Stimulated activated CD4-positive, alpha-beta T cell treated with anti-CD3 and anti-CD28 coated beads, Interleukin-15, amount 100 ng/mL, for 48 hours (primary cell): ENCODE results near the gene HOXB1.
"Not testable (repeated sequence)": the region's sequence is repeated elsewhere in the genome, so short reads cannot be mapped to it uniquely, and the experiment has no call there.

Experiments used
- DNase-seq, 2 donors: peaks; one replicate each; pipeline ENCODE4 v3.0.0-alpha.2; 2020; ENCODE audit warnings: low read depth in 2 of 2

Gene HOXB1

GRCh38 chr17:48543107-48543853 is 12.5 kb upstream of the HOXB1 start:
- DNase-seq: no peak

- DNase-seq: no peak
Observed at GRCh38 chr17:48542698-48543106, 11.9 kb upstream of the HOXB1 start.

GRCh38 chr17:48542114-48542656 is 11.4 kb upstream of the HOXB1 start:
- DNase-seq: no peak

GRCh38 chr17:48541577-48542113 is 10.8 kb upstream of the HOXB1 start:
- DNase-seq: no peak

- DNase-seq: no peak
Observed at GRCh38 chr17:48541036-48541576, 10.3 kb upstream of the HOXB1 start.

GRCh38 chr17:48540213-48540612 is 9.4 kb upstream of the HOXB1 start:
- no peak for DNase-seq

- DNase-seq: no peak
Observed at GRCh38 chr17:48539177-48539576, 8.4 kb upstream of the HOXB1 start.

GRCh38 chr17:48537316-48537715 is 6.5 kb upstream of the HOXB1 start:
- DNase-seq: no peak

- not testable (repeated sequence) for DNase-seq
Observed at GRCh38 chr17:48535793-48536559, 5.2 kb upstream of the HOXB1 start.

GRCh38 chr17:48532261-48532660 is 1.4 kb upstream of the HOXB1 start:
- DNase-seq: no peak

- DNase-seq: no peak
Observed at GRCh38 chr17:48530208-48530886, 464 bp downstream of the HOXB1 start.

- no peak for DNase-seq
Observed at GRCh38 chr17:48529683-48530009, 1.2 kb downstream of the HOXB1 start.

- DNase-seq: no peak
Observed at GRCh38 chr17:48528936-48529682, 1.7 kb downstream of the HOXB1 start.

- DNase-seq: no peak
Observed at GRCh38 chr17:48528153-48528935, 2.5 kb downstream of the HOXB1 start.

GRCh38 chr17:48527547-48527932 is 3.3 kb downstream of the HOXB1 start:
- no peak for DNase-seq

GRCh38 chr17:48526608-48527546 is 3.9 kb downstream of the HOXB1 start:
- no peak for DNase-seq

- no peak for DNase-seq
Observed at GRCh38 chr17:48523010-48523409, 7.8 kb downstream of the HOXB1 start.

- no peak for DNase-seq
Observed at GRCh38 chr17:48522031-48522653, 8.7 kb downstream of the HOXB1 start.

- no peak for DNase-seq
Observed at GRCh38 chr17:48520631-48521079, 10.2 kb downstream of the HOXB1 start.
